GM19043 (cell line): ENCODE data around the gene CROCC2.

Experiments used
- ATAC-seq: cut with Tn5 transposase; IDR thresholded peaks from one replicate; pipeline ENCODE4 v1.9.1; 2021; ENCODE audit warnings: low read depth; ENCODE audit not compliant: unreplicated experiment

Gene CROCC2

GRCh38 chr2:240982821-240983281 is 76.7 kb downstream of the CROCC2 start:
- no peak for ATAC-seq

- ATAC-seq = no peak
Measured at GRCh38 chr2:240983361-240983995, 77.3 kb downstream of the CROCC2 start.

- no peak for ATAC-seq
Measured at GRCh38 chr2:240983996-240984498, 77.9 kb downstream of the CROCC2 start.

GRCh38 chr2:240985881-240986786 is 80.0 kb downstream of the CROCC2 start:
- ATAC-seq = no peak

GRCh38 chr2:240986787-240987411 is 80.8 kb downstream of the CROCC2 start:
- no peak for ATAC-seq

- ATAC-seq = no peak
Measured at GRCh38 chr2:240987588-240987987, 81.5 kb downstream of the CROCC2 start.

GRCh38 chr2:240988146-240988545 is 82.0 kb downstream of the CROCC2 start:
- ATAC-seq = no peak

GRCh38 chr2:240988571-240989271 is 82.6 kb downstream of the CROCC2 start:
- ATAC-seq = no peak

GRCh38 chr2:240989451-240990265 is 83.5 kb downstream of the CROCC2 start:
- no peak for ATAC-seq

- ATAC-seq = no peak
Measured at GRCh38 chr2:240990266-240990529, 84.1 kb downstream of the CROCC2 start.

- no peak for ATAC-seq
Measured at GRCh38 chr2:240990726-240991377, 84.7 kb downstream of the CROCC2 start.

- ATAC-seq = no peak
Measured at GRCh38 chr2:240991378-240992263, 85.5 kb downstream of the CROCC2 start.

GRCh38 chr2:240992572-240993291 is 86.6 kb downstream of the CROCC2 start:
- ATAC-seq = no peak

GRCh38 chr2:240993446-240994170 is 87.5 kb downstream of the CROCC2 start:
- ATAC-seq = no peak

- no peak for ATAC-seq
Measured at GRCh38 chr2:240994171-240994896, 88.2 kb downstream of the CROCC2 start.
